AG10803 (cell line): ENCODE measurements around the gene STK32B.

ENCODE experiments used
- DNase-seq: peaks from one replicate; pipeline ENCODE4 v3.0.0; 2010; ENCODE audit warnings: low read depth
- H3K4me3 ChIP-seq: 2 replicates; pipeline ENCODE4 v1.5.1; 2011; ENCODE audit warnings: mild to moderate bottlenecking, low read length, control low read depth
- CTCF ChIP-seq: conservative IDR thresholded peaks from 2 replicates; pipeline ENCODE4 v1.5.1; 2011; ENCODE audit warnings: mild to moderate bottlenecking, low read length, control low read depth, inconsistent platforms

Gene STK32B

GRCh38 chr4:5138389-5138788 is 87.1 kb downstream of the STK32B start:
- no peak for TF ChIP-seq CTCF
- H3K4me3 ChIP-seq: no peak overlapping the region
- no peak for DNase-seq

- DNase-seq: no peak
- H3K4me3 ChIP-seq: no peak overlapping the region
- TF ChIP-seq CTCF: no peak
Measured at GRCh38 chr4:5139141-5139540, 87.9 kb downstream of the STK32B start.

DNA sequence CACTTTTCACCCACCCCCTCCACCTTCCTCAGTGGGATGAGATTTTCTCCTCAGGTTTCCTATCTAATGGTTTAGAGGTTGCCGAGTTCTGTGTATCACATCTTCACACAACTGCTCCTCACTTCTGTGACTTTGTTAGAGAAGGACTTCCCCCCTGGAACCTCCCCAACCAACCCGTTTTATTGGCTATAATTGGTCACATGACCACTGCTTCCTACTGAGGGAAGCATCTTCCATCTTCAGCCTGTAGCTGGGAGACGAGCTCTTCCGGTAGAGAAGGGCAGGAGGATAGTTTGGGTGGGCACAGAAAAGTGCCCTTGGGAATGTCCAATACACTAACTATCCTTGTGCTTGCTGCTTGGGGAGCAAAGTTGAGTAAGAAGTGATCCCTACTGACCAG is 90.5 kb downstream of the STK32B start:
- no peak for DNase-seq
- no peak overlapping the region for H3K4me3 ChIP-seq
- no peak for TF ChIP-seq CTCF

- peak; percentile 56 for DNase-seq
- no peak overlapping the region for H3K4me3 ChIP-seq
- TF ChIP-seq CTCF: peak; percentile 66
Measured at GRCh38 chr4:5142726-5143125, 91.4 kb downstream of the STK32B start.

DNA sequence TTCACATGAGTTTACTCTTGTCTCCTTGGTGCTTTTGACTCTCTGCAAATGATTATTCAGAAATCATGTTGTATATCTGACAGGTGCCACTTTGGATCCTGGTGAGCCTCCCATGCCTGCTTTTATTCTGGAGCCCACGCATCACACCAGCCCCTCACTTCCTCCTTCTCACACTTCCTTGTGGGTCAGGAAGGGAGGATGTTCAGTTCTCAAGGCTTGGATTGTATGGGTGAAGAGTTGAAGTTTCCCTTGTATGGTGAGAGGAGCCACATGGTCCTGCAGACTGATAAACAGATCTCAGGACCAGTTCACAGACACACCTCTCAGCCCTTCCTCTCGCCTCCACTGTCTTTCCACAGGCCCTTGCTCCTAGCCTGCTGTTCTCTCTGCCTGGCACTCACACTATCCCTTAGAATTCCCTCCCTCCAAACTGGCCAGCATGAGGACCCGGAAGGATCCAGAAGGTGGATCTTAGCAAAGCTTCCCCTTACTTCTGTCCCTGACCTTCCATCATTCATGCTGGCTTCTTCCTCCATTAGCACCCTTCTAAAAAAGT is 92.1 kb downstream of the STK32B start:
- no peak overlapping the region for H3K4me3 ChIP-seq
- no peak for TF ChIP-seq CTCF
- DNase-seq: no peak

DNA sequence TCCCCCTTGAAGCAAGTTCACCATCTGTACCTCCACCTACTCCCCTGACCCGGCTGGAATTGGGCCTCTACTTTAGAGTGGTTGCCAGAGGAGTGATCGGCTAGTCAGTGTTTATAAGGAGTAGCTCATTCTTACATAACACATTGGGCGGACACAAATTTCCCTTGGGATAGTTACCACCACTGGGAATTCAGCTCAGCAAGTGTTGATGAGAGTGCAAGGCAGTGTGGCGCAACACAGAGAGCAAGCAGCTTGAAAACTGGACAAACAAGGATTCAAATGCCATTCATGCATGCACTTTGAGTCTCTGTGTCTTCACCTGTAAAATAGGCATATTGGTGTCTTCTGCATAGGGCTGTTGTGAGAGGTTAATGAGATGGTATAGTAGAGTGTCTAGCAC is 92.7 kb downstream of the STK32B start:
- DNase-seq: peak; percentile 53
- TF ChIP-seq CTCF: no peak
- H3K4me3 ChIP-seq: no peak overlapping the region

DNA sequence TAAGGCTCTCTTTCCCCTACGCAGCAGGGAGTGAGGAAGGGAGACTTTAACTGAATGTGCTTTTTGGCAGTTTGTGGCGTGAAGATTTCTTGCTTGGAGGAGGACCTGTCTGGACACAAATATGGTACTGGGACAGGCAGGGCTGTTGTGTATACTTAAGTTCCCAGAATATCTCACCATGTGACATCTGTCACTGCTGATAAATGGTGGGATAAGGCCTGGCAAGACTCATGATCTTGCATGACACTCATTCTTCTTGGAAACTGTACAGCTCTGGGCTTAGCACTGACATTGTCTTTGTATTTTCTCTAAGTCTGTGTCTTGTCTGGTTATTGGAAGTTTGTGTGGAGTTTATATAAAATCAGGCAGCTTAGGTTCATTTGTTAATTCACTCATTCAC is 93.1 kb downstream of the STK32B start:
- no peak overlapping the region for H3K4me3 ChIP-seq
- no peak for DNase-seq
- no peak for TF ChIP-seq CTCF
